ENCODE results near the gene HNF1A.

HNF1A gene

GRCh38 chr12:121021754-121022153, 43.4 kb downstream of the HNF1A start:
- H3K27me3 Mint-ChIP-seq (ENCODE audit: low read depth, poor library complexity) = peaks cover 14% of the 10 kb centered on the region
- no peak for TF ChIP-seq CTCF (IDR thresholded peaks at IDR 0.05)
- H3K36me3 Mint-ChIP-seq (ENCODE audit: low read depth) = no peaks in the 10 kb centered on the region
- H3K4me3 Mint-ChIP-seq = no peak overlapping the region
- H3K9me3 Mint-ChIP-seq = no peaks in the 10 kb centered on the region
- no peaks in the 10 kb centered on the region for H3K4me1 Mint-ChIP-seq
- H3K27ac Mint-ChIP-seq = no peak overlapping the region
- no peak for DNase-seq

- Mint-ChIP-seq H3K27me3 (ENCODE audit: low read depth, poor library complexity) (peaks cover 14% of the 10 kb centered on the region), H3K9me3 (no peaks in the 10 kb centered on the region), H3K36me3 (ENCODE audit: low read depth) (no peaks in the 10 kb centered on the region), H3K4me1 (no peaks in the 10 kb centered on the region), H3K27ac (no peak overlapping the region), H3K4me3 (no peak overlapping the region)
- no peak for TF ChIP-seq CTCF (IDR thresholded peaks at IDR 0.05)
- no peak for DNase-seq
Measured at GRCh38 chr12:121022713-121023112, 44.4 kb downstream of the HNF1A start.

- Mint-ChIP-seq H3K4me3 (no peak overlapping the region), H3K9me3 (no peaks in the 10 kb centered on the region), H3K27ac (no peak overlapping the region), H3K36me3 (ENCODE audit: low read depth) (no peaks in the 10 kb centered on the region), H3K27me3 (ENCODE audit: low read depth, poor library complexity) (peaks cover 11% of the 10 kb centered on the region), H3K4me1 (no peaks in the 10 kb centered on the region)
- no peak for TF ChIP-seq CTCF (IDR thresholded peaks at IDR 0.05)
- no peak for DNase-seq
Measured at GRCh38 chr12:121023799-121024198, 45.5 kb downstream of the HNF1A start.

GRCh38 chr12:121025442-121026226, 47.3 kb downstream of the HNF1A start:
- H3K36me3 Mint-ChIP-seq (ENCODE audit: low read depth) = no peaks in the 10 kb centered on the region
- H3K27ac Mint-ChIP-seq = no peak overlapping the region
- no peak for DNase-seq
- no peaks in the 10 kb centered on the region for H3K4me1 Mint-ChIP-seq
- H3K27me3 Mint-ChIP-seq (ENCODE audit: low read depth, poor library complexity) = peaks cover 11% of the 10 kb centered on the region
- H3K9me3 Mint-ChIP-seq = no peaks in the 10 kb centered on the region
- H3K4me3 Mint-ChIP-seq = no peak overlapping the region
- TF ChIP-seq CTCF (IDR thresholded peaks at IDR 0.05) = no peak

GRCh38 chr12:121026274-121027045, 48.1 kb downstream of the HNF1A start:
- H3K4me1 Mint-ChIP-seq = no peaks in the 10 kb centered on the region
- no peak overlapping the region for H3K27ac Mint-ChIP-seq
- no peaks in the 10 kb centered on the region for H3K9me3 Mint-ChIP-seq
- DNase-seq = no peak
- no peak for TF ChIP-seq CTCF (IDR thresholded peaks at IDR 0.05)
- H3K27me3 Mint-ChIP-seq (ENCODE audit: low read depth, poor library complexity) = peaks cover 7% of the 10 kb centered on the region
- H3K4me3 Mint-ChIP-seq = no peak overlapping the region
- no peaks in the 10 kb centered on the region for H3K36me3 Mint-ChIP-seq (ENCODE audit: low read depth)

All from nephron progenitor cell (in vitro differentiated cells).